Measurements from ENCODE around the gene SACM1L.

DNA sequence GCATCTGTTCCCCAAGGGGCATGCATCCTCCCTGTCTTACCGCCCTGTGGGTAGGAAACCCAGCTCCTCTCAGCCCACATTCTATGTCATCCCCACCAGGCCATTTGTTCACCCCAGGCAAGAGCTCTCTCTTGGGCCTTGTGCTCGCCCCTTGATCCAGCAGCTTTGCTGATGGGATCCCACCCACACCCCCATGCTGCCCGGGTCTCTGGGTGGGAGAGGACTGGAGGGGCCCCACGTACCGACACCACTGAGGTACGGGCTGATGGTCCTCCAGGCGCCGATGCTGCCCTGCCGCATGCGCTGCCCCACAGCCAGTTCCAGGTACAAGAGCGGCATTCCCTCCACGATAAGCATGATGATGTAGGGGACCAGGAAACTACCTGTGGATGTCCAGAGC, 92.6 kb downstream of the SACM1L start:
- TF ChIP-seq, protein P1, sequence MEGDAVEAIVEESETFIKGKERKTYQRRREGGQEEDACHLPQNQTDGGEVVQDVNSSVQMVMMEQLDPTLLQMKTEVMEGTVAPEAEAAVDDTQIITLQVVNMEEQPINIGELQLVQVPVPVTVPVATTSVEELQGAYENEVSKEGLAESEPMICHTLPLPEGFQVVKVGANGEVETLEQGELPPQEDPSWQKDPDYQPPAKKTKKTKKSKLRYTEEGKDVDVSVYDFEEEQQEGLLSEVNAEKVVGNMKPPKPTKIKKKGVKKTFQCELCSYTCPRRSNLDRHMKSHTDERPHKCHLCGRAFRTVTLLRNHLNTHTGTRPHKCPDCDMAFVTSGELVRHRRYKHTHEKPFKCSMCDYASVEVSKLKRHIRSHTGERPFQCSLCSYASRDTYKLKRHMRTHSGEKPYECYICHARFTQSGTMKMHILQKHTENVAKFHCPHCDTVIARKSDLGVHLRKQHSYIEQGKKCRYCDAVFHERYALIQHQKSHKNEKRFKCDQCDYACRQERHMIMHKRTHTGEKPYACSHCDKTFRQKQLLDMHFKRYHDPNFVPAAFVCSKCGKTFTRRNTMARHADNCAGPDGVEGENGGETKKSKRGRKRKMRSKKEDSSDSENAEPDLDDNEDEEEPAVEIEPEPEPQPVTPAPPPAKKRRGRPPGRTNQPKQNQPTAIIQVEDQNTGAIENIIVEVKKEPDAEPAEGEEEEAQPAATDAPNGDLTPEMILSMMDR (IDR thresholded peaks at IDR 0.05 in 4 of 5, conservative IDR thresholded peaks at IDR 0.05 in 1 of 5) = no peak
- no peak for TF ChIP-seq POLR2A (IDR thresholded peaks at IDR 0.05)
